Measurements from ENCODE around the gene ATP2B3.
A peak's percentile ranks its signal among the peaks of the same experiment; 100 is the strongest.

ATP2B3 gene

GRCh38 chrX:153576239-153576870 lies 58.9 kb downstream of the ATP2B3 start:
- no peak for DNase-seq

GRCh38 chrX:153576961-153577360 lies 59.5 kb downstream of the ATP2B3 start:
- no peak for DNase-seq

- peak in 1 of 3 experiments; percentile 21 for DNase-seq
Observed at GRCh38 chrX:153578200-153578835, 60.9 kb downstream of the ATP2B3 start.

GRCh38 chrX:153578889-153579288 lies 61.4 kb downstream of the ATP2B3 start:
- no peak for DNase-seq

- DNase-seq: no peak
Observed at GRCh38 chrX:153580700-153581386, 63.4 kb downstream of the ATP2B3 start.

- DNase-seq: no peak
Observed at GRCh38 chrX:153582896-153583295, 65.5 kb downstream of the ATP2B3 start.

- no peak for DNase-seq
Observed at GRCh38 chrX:153583433-153583832, 66.0 kb downstream of the ATP2B3 start.

- no peak for DNase-seq
Observed at GRCh38 chrX:153585827-153586226, 68.4 kb downstream of the ATP2B3 start.

GRCh38 chrX:153587342-153587741 lies 69.9 kb downstream of the ATP2B3 start:
- no peak for DNase-seq

GRCh38 chrX:153588021-153588781 lies 70.8 kb downstream of the ATP2B3 start:
- DNase-seq: no peak

- no peak for DNase-seq
Observed at GRCh38 chrX:153588782-153589446, 71.5 kb downstream of the ATP2B3 start.

- DNase-seq: no peak
Observed at GRCh38 chrX:153590961-153591956, 73.8 kb downstream of the ATP2B3 start.

GRCh38 chrX:153592091-153592833 lies 74.8 kb downstream of the ATP2B3 start:
- no peak for DNase-seq

GRCh38 chrX:153592966-153593688 lies 75.7 kb downstream of the ATP2B3 start:
- peak in 2 of 3 experiments; percentile 16 to 70 for DNase-seq

GRCh38 chrX:153593811-153594500 lies 76.5 kb downstream of the ATP2B3 start:
- DNase-seq: no peak

- no peak for DNase-seq
Observed at GRCh38 chrX:153595387-153595786, 77.9 kb downstream of the ATP2B3 start.

- no peak for DNase-seq
Observed at GRCh38 chrX:153595859-153596857, 78.7 kb downstream of the ATP2B3 start.

Measured in NCI-H1417 (cell line).